ENCODE results near the gene EIF3K.

EIF3K gene

DNA sequence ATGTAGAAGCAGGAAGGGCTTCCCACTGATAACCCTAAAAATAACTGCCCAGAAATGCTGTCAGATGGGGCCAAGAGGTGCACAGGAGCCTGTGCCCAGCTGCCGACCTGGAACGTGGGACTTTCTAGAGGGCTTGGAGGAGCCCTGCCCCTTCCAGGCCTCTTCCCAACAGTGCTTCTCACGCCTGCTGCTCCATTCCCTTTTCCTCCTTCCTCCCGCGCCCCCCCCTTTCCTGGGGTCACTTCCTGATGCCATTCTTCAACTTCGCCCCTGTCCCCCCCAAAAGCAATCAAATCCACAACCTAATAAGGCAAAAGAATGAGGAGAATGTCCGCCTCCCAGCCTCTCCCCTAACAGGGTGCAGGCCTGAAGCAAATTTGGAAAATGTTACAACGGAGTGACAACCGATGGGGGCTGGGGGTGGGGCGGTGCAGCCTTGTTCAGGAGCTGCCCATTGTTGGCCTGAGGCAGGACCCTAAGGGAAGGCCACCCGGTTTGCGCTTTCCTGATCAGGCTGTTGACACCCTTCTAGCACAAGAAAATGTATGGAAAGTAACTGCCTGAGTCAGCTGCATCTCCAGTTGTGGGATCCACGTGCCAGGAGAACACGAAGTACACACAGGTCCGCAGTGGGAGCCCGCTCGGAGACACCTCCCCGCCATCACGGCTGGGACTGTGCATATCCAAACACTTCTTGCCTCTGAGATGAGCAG, 47.1 kb downstream of the EIF3K start:
- no peak for DNase-seq (ENCODE audit: low read depth)

DNA sequence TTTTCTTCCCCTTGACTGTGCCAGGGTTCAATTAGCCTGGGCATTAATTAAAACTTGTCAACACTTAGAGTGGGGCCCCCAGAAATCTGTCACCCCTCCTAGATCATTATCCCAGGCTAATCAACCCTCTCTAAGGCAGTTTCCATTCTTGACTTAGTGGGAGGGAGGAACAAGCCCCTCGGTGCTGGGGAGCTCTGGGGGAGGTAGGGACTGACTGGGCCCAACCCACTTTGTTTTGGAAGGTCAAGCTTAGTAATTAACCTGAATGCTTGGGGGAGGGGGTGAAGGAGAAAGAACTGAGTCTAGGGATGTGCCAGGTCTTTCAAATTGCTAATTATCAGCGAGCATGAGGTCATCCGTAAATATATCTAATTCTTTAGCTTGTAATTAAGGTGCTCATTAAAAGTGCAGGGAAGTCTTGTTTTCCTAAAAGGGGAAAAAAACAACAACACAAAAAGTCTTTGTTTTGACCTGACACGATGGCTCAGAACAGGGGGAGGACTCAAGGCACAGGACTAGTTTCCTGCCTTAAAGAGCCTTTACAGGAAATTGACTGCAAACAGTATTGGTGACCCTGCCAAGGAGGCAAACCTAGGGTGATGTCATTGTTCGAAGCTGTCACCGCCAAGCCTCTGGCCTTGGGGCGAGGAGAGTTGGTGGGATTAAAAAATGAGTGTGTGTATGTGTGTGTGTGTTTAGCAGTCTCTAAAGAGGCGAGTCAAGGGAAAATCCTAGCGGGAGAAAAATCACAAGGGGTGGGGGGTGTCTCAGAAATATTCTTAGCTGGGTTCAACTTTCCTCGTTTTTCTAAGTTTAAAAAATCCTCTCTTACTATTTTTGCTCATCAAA, 47.9 kb downstream of the EIF3K start:
- DNase-seq (ENCODE audit: low read depth) = peak; percentile 61

DNA sequence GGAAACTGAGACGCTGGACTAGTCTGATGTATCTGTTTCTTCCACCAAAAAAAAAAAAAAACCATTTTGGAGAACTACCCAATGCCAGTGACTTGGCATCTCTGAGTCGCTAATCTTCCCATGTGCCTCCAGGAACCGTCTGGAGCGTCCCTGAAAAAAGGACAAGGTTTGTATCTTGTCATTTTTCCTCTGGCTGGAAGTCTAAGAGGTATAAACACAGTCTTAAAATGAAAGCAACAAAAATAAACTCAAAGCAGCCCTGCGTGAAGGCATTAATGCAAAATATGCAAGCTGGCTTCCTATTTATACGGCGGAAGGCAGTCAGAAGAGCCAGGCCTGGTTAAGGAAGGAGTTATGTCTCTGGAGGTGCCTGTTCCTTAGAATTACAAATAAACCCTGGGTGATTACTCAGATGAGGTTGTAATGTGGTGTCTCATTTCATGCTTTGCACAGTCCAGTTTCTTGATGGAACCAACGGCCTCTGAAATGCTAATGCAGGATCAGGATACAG, 48.7 kb downstream of the EIF3K start:
- peak; percentile 49 for DNase-seq (ENCODE audit: low read depth)

DNA sequence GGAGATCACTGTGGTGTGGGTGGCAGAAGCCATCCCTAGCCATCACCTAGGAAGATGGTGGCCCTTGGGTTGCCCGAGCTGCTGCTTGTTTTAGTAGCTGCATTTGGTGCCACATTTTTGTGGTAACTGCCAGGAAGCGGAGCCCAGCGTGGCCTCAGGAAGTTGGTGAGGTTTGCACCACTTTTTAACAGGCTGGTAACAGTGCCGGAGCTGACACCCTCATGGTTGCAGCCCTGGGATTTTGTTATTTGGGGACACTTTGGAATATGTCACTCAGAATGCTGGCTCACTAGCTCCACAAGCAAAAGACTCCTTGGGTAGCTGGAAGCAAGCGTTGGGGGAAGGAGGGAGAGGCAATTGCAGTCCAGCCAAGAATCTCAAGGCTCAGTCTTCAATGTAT, 50.6 kb downstream of the EIF3K start:
- DNase-seq (ENCODE audit: low read depth) = no peak

DNA sequence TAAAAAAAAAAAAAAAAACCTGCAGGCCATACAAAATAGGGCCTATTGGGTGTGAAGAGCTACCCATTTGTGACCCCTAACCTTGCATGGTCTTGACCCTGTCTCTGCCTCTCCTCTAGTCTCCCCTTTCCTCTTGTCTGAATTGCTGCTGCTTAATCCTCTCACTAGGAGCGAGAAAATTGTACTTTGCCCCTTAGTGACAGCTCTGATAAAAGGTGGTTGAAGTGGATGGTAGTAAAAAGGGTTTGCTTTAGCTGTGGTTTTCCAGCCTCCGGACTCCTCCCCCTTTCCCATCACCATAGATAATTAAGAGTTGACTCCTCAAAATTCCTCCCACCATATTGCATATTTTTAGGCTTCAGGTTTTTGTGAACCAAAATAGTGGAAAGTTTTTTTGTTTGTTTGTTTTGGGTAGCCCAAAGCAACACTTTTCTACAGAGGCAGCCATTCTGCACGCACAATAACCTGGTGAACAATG, 52.0 kb downstream of the EIF3K start:
- DNase-seq (ENCODE audit: low read depth) = no peak

DNA sequence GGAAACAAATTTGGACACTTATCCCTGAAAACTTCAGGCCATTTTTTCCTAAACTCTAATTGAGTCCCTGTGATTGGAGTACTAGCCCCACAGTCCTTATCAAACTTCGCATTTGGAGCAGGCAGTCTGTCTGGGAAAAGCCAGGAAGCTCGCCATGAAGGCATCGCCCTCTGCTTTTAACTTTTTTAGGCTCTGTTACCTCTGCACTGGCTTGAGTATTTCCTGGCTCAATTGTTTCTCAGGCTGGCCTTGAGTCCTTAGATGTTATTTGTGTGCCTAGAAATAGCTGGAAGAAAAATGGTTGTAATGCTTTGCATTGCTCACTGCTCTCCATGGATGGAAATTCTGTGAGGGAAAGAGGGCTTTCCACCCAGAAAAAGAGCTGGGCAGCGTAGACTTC, 52.7 kb downstream of the EIF3K start:
- DNase-seq (ENCODE audit: low read depth) = no peak

DNA sequence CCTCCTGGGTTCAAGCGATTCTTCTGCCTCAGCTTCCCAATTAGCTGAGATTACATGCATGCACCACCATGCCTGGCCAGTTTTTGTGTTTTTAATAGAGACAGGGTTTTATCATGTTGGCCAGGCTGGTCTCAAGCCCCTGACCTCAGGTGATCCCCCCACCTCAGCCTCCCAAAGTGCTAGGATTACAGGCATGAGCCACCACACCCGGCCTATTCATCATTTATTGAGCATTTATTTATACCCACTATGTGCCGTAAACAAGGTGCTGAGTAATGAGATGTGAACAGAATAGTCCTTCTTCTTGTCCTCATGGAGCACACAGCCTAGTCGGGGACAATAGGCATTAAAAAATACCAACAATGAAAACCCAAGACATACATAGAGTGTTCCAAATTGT, 54.0 kb downstream of the EIF3K start:
- no peak for DNase-seq (ENCODE audit: low read depth)

DNA sequence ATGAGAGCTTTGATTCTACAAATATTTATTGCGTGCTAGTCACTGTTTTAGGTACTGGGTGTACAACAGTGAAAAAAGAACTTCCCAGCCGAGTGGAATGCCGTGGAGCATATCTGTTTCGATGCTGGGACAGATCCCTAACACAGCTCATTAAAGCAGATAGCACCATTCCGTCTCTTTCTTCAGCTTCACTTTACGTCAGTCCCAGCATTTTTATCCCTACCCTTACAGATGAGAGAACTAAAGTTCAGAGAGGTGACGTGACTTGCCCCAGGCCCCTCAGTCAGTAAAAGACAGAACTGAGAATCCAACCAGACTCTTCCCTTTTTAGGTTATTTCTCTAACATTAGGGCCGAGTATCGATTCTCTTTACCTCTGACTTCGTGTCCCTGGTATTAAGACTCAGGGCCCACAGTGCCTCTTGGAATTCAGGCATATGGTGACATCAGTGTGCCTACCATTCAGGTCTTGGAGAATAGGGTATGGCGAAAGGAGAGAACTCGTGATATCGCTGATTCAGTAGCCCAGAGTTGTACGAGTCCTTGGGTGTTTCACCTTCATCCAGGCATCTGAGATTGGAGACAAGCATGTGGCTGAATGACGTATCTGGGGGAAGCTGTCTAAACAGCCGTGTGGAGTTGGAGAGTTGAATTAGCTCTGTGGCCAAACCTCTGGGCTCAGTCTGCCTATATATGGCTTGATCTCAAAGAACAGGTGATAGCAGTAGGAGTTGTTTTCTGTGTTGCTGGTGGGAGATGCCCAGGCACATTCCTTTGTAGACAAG, 55.6 kb downstream of the EIF3K start:
- no peak for DNase-seq (ENCODE audit: low read depth)

DNA sequence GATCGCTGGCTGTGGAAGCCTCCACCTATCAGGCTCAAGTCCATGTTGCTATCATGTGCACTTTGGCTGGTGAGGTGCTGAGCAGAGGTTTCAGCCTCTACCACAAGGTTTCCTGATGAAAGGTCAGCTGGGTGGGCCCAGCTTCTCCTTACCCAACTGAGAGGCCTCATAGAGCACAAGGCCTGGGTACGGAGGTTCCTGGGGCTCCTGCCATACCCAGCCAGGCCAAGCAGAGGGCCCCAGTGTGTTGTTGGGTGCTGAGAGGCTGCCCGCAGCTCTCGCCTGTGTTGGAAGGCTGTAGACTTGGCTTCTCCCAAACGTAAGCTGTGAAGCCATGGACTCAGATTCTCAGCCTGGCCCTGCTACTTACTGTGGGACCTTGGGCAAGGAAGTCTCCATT, 56.6 kb downstream of the EIF3K start:
- DNase-seq (ENCODE audit: low read depth) = no peak

DNA sequence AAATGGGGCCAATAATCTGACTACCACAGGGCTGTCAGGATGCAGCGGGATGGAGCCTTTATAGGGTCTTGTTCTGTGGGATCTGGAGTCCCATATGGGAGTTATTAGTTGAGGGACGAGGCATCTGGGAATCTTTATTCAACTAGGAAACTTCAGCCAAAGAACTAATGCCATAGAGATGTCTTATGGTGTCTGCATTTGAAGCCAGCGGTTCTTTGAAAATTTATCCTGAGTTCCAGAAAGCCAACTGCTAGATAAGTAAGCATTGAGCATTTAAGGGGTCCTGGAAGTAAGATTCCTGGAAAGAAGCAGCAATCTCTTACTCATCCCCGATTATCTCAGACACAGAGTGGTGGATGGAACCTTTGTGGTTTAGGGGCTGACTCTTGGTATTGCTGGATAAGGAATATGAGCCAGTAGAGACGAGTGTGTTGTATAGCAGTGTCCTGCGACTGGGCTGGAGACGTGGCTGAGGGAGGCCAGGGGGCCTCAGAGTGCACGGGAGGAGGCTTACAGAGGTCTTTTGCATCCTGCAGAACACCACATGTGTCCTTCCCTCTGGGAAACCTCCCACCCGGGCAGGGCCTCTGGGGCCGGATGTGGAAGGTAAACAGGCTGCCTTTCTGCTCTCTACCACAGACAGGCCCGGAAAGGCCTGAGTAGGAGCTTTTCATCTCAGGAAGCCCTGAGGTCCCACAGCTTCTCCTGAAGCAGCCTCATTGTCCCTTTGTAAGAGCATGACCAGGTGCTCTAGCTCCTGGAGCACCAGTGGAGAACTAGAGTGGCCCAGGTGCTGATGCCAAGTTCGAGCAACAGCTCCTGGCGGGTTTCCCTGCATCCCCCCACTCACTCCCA, 57.3 kb downstream of the EIF3K start:
- no peak for DNase-seq (ENCODE audit: low read depth)

DNA sequence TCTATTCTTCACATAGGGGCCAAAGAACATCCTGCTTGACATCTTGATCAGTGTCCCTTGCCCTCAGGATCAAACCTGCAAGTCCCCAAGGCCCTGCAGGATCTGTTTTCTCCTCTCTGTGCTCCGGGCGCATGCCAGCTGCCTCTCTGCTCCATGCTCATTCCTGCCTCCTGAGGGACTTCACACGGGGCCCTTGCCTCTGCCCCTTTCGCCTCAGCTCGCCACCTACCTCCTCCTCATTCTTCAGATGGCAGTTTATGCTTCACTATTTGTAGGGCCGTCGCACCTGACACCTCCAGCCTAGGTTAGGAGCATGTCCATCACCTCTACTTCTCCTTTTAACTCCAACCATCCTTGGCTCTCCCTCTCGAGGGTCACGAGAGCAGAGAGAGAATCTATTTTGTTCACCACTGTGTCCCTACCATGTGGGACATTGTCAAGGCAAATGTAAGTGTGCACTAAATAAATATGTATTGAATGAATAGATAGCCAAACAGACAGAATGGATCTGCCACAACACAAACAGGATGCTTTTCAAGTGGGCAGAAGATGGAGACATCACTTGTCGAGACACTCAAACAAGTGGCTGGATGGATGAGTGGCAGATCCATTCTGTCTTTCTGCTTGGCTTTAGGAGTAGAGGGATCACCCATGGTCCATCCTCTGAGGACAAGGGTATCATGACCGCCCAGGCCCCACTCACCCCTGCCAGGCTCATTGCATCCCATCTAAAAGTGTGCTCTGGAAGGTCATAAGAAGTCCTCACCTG, 58.1 kb downstream of the EIF3K start:
- no peak for DNase-seq (ENCODE audit: low read depth)

DNA sequence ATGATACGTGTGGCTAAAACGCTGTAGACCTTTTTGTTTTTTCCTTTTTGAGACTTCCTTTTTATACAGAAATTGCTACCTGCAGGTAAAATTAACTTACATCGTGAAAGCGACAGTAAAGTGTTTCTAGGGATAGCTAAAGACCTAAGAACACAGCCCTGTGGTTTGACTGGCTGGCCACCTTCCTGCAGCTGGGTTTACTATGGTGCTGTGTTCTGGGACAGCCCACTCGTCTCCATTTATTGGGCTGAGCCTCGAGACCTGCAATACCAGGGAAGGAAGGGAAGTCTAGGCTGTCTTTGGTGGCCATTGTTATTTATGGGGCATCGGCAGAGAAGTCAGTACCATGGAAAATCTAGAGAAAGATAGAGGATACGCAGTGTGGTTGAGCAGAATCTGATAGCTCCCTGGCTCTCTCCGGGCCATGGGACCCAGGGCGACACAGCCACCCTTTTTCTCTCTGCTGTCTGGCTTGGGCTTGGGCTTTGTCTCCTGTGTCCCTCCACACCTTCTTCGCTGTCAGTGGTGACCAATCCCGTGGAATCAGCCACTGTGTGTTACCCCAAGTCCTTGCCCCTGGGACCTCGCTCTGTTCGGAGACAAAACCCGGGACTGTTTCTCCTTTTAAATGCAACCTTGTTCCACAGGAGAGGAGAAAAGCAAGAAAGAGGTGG, 59.4 kb downstream of the EIF3K start:
- no peak for DNase-seq (ENCODE audit: low read depth)

DNA sequence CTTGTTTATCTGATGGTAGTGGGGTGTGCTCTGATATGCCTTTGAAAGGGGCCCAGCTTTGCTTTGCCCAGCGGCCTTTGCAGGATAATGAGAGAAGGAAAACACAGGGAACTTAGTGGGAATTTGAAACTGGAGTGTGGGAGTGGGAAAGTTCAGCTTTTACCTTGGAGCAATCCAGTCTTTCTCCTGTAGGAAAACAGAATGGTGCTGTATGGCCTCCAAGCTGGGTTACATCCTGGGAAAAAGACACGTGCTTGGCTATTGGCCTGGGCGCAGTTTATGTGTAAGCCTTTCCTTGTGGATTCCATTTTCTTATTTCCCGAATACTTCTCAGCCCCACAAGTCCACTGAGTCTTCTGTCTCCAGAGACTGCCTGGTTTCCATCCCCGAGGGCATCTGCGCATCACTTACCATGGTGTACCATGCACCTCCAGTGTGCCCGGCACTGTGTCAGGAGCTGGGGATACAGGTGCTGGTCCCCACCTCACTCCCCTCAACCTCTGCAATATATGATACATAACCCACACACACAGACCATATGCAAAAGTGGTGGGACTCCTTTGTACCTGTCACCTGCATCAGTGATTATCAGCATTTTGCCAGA, 60.0 kb downstream of the EIF3K start:
- DNase-seq (ENCODE audit: low read depth) = no peak

DNA sequence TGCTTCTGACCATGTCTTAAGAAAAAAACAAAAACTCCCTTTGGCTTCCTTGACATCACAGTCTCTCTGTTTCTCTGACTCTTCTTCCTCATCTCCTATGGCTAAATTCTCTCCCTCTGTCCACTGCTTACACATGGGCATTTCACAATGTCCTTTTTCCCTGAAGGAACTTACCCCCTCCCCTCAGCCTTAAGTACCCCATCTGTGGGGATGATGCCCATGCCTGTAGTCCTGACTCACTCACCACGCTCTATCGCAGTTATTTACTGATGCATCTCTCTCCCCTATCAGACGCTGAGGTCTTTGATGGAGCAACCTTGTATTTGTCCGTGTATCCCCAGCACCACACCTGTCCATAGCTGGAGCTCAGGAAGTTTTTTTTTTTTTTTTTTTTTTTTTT, 60.9 kb downstream of the EIF3K start:
- no peak for DNase-seq (ENCODE audit: low read depth)

DNA sequence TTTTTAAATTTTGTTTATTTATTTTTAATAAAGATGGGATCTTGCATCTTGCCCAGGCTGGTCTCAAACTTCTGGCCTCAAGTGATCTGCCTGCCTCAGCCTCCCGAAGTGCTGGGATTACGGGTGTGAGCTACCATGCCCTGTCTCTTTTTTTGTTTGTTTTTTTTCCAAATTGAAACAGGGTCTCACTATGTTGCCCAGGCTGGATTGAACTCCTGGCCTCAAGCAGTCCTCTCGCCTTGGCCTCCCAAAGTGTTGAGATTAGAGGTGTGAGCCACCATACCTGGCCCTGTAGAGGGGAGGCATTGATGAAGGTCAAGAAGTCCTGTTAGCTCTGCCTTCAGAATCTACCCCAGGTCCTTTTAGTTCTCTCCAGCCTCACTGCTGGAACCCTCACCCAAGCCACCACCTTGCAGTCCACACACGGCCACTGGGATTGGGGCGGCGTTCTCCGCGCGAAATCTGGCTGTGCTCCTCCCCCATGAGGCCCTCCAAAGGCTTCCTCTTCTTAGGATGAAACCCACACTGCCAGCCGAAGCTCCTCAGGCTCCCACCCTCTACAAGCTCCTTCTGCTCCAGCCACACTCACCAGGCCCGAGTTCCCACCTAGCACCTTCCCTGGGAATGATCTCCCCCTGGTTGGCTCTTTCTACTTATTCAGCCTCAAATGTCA, 63.3 kb downstream of the EIF3K start:
- no peak for DNase-seq (ENCODE audit: low read depth)

DNA sequence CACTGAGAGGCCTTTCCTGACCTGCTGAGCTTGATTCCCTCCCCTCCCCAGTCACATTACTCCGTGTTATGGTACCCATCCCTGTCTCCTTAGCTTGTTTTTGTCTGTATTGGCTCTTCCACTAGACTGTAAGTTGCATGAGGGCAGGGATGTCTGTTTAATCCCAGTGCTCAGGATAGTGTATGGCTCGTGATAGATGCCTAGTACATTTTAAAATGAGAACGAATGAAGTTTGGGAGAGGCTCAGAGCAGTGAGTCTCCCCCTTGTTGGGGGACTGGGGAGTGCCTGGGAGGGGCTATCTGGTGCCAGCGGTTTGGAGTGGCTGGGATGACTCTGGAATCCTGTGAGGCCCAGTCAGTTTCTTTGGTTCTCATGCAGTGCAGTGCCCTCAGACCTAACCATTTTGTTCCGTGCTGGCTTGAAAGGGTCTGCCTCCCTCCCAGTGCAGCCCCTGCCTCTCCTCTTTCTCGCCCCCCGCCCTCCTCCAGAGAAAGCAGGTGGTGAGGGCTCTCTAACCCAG, 63.9 kb downstream of the EIF3K start:
- DNase-seq (ENCODE audit: low read depth) = no peak

DNA sequence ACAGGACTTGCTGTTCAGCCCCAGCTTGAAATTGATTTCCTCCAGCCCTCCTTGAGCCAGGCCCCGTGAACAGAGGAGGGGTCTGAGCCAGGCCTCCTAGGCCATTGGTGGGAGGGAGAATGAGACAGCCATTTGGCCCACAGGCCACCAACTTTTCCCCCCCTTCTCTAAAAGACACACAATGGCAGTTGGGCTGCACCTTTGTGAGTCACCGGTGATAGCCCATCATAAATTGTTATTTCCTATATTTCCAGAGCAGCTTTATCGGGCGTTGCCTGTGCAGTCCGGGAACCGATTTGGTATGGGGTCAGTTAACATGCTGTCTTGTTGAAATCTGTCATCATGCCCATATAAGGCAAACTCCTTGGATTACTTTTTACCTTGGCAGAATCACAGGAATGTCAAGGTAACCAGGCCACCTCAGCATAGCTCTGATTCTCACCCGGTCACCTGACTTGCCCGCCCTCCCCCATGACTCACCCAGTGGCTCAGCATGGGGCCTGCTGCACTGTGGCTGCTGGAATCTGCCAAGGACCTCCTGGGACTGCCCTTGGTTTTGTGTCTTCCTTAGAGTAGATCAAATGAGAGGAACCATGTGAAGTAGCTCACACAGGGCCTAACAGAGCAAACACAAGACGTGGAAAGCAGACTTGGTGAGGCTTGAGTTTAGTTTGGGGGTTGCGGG, 64.5 kb downstream of the EIF3K start:
- peak; percentile 57 for DNase-seq (ENCODE audit: low read depth)

All from fibroblast of the conjunctiva (primary cell).